ENCODE data around the gene DVL3.

Gene DVL3

DNA sequence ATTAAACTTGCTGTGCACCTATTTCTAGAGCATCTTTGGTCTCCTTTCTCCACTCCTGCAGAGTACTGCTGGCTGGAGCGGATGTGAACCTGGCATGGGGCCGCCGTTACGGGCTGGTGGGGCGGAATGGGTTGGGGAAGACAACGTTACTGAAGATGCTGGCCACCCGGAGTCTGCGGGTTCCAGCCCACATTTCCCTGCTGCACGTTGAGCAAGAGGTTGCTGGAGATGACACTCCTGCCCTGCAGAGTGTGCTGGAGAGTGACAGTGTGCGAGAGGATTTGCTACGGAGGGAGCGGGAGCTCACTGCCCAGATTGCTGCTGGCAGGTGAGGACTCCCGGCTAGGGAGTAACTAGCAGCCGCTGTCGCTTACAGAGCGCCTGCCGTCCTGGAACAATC lies 32.9 kb downstream of the DVL3 start:
- Histone ChIP-seq H3K9me3 (ENCODE audit: insufficient read depth, low read length) (no peaks in the 10 kb centered on the region), H3K4me2 (ENCODE audit: low read depth, low read length, poor library complexity, severe bottlenecking) (no peak overlapping the region), H3F3A (ENCODE audit: insufficient read depth) (0 out of 2 replicates have a peak, but pooled peaks cover 3% of the 10 kb centered on the region), H3K27ac (ENCODE audit: low read depth, low read length) (no peak overlapping the region), H2AFZ (ENCODE audit: low read depth, low read length, severe bottlenecking) (no peak overlapping the region), H3K9me2 (replicated peaks; ENCODE audit: insufficient read depth, low read length) (no peaks in the 10 kb centered on the region), H3K4me3 (ENCODE audit: insufficient read depth, low read length, poor library complexity, severe bottlenecking) (no peak overlapping the region), H3K36me3 (ENCODE audit: low read length) (peaks cover 6% of the 10 kb centered on the region; the same call in 1 of the 2 replicates), H3K9ac (ENCODE audit: low read length) (no peak overlapping the region), H3K27me3 (ENCODE audit: low read length) (no peaks in the 10 kb centered on the region), H3K79me2 (ENCODE audit: insufficient read depth, low read length) (peaks cover 29% of the 10 kb centered on the region), H4K20me1 (ENCODE audit: low read depth, low read length) (no peaks in the 10 kb centered on the region)
- no peak for TF ChIP-seq EZH2phosphoT487 (conservative IDR thresholded peaks at IDR 0.05; ENCODE audit: low read length)
- TF ChIP-seq, protein P1, sequence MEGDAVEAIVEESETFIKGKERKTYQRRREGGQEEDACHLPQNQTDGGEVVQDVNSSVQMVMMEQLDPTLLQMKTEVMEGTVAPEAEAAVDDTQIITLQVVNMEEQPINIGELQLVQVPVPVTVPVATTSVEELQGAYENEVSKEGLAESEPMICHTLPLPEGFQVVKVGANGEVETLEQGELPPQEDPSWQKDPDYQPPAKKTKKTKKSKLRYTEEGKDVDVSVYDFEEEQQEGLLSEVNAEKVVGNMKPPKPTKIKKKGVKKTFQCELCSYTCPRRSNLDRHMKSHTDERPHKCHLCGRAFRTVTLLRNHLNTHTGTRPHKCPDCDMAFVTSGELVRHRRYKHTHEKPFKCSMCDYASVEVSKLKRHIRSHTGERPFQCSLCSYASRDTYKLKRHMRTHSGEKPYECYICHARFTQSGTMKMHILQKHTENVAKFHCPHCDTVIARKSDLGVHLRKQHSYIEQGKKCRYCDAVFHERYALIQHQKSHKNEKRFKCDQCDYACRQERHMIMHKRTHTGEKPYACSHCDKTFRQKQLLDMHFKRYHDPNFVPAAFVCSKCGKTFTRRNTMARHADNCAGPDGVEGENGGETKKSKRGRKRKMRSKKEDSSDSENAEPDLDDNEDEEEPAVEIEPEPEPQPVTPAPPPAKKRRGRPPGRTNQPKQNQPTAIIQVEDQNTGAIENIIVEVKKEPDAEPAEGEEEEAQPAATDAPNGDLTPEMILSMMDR (IDR thresholded peaks at IDR 0.05; ENCODE audit: insufficient read depth, low read length, poor library complexity, severe bottlenecking): no peak

DNA sequence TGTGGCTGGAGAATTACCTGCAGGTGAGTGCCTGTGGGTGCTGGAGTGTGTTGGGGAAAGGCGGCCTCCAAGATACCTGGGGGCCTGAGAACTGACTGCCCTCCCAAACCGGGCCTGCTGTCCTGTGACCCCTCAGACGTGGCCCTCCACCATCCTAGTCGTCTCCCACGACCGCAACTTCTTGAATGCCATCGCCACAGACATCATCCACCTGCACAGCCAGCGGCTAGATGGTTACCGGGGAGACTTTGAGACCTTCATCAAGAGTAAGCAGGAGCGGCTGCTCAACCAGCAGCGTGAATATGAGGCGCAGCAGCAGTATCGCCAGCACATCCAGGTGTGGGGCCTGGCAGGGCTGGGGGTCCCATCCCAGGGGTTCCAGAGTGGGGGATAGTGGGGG lies 34.2 kb downstream of the DVL3 start:
- Histone ChIP-seq H3K4me3 (ENCODE audit: insufficient read depth, low read length, poor library complexity, severe bottlenecking) (no peak overlapping the region), H3F3A (ENCODE audit: insufficient read depth) (0 out of 2 replicates have a peak, but pooled peaks cover under 1% of the 10 kb centered on the region), H3K4me2 (ENCODE audit: low read depth, low read length, poor library complexity, severe bottlenecking) (no peak overlapping the region), H3K9me3 (ENCODE audit: insufficient read depth, low read length) (no peaks in the 10 kb centered on the region), H3K27me3 (ENCODE audit: low read length) (no peaks in the 10 kb centered on the region), H3K9ac (ENCODE audit: low read length) (no peak overlapping the region), H3K9me2 (replicated peaks; ENCODE audit: insufficient read depth, low read length) (no peaks in the 10 kb centered on the region), H2AFZ (ENCODE audit: low read depth, low read length, severe bottlenecking) (no peak overlapping the region), H3K36me3 (ENCODE audit: low read length) (peaks cover 6% of the 10 kb centered on the region; the same call in 1 of the 2 replicates), H4K20me1 (ENCODE audit: low read depth, low read length) (no peaks in the 10 kb centered on the region), H3K27ac (ENCODE audit: low read depth, low read length) (no peak overlapping the region), H3K79me2 (ENCODE audit: insufficient read depth, low read length) (peaks cover 29% of the 10 kb centered on the region)
- TF ChIP-seq EZH2phosphoT487 (conservative IDR thresholded peaks at IDR 0.05; ENCODE audit: low read length): no peak
- TF ChIP-seq, protein P1 (IDR thresholded peaks at IDR 0.05; ENCODE audit: insufficient read depth, low read length, poor library complexity, severe bottlenecking): no peak

DNA sequence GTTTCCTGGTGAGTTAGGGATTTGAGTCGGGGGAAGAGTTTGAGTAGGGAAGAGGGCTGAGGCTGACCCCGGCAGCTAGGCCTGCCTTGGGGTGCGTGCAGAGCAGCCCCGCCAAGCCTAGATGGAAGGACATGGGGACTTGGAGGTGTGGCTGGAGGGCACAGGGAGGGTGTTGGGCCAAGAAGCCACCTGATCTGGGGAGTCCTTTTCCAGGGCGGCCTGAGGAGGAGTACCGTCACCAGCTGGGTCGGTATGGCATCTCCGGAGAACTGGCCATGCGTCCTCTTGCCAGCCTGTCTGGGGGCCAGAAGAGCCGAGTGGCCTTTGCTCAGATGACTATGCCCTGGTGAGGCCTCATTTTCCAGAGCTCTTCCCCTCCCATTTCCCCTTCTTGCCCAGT lies 37.7 kb downstream of the DVL3 start:
- Histone ChIP-seq H4K20me1 (ENCODE audit: low read depth, low read length) (no peaks in the 10 kb centered on the region), H3K9ac (ENCODE audit: low read length) (no peak overlapping the region), H3F3A (ENCODE audit: insufficient read depth) (no peaks in the 10 kb centered on the region), H3K27ac (ENCODE audit: low read depth, low read length) (no peak overlapping the region), H3K4me3 (ENCODE audit: insufficient read depth, low read length, poor library complexity, severe bottlenecking) (no peak overlapping the region), H3K27me3 (ENCODE audit: low read length) (no peaks in the 10 kb centered on the region), H3K9me2 (replicated peaks; ENCODE audit: insufficient read depth, low read length) (no peaks in the 10 kb centered on the region), H3K79me2 (ENCODE audit: insufficient read depth, low read length) (peaks cover 11% of the 10 kb centered on the region; the same call in 1 of the 2 replicates), H3K4me2 (ENCODE audit: low read depth, low read length, poor library complexity, severe bottlenecking) (no peak overlapping the region), H3K9me3 (ENCODE audit: insufficient read depth, low read length) (no peaks in the 10 kb centered on the region), H3K36me3 (ENCODE audit: low read length) (peaks cover 6% of the 10 kb centered on the region; the same call in 1 of the 2 replicates), H2AFZ (ENCODE audit: low read depth, low read length, severe bottlenecking) (no peak overlapping the region)
- TF ChIP-seq, protein P1 (IDR thresholded peaks at IDR 0.05; ENCODE audit: insufficient read depth, low read length, poor library complexity, severe bottlenecking): no peak
- no peak for TF ChIP-seq EZH2phosphoT487 (conservative IDR thresholded peaks at IDR 0.05; ENCODE audit: low read length)

Data from SU-DHL-6 (cell line).